ENCODE measurements around the gene VIP.

The VIP gene

DNA sequence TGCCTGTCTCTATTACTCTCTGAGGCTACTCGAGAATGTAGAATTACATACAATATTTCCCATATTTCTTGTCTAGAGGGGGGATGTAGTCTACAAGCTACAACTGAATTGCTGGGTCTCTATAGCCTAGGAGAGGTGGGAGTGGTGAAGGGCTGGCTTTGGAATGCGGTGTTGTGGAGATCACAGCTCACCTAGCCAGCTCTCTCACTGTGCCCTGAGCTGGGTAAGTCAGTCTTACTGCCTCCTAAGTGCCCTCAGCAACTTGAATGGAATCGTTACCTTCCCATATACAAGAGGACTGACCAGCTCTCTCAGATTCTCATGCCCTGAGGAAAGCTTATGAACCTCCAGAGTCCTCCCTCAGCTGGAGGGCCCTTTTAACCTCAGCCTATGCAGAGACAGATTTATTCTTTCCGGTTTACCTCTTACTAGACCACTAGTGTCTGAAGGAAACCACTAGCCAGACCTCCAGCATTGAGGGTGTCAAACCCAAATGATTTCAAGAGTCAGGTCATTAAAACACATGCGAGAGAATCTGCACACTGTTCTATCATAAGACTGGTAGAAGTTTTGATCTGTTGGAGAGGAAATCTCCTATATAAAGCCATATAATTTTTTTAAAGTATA is 20.6 kb downstream of the VIP start:
- no peaks in the 10 kb centered on the region for H3K9me3 ChIP-seq (ENCODE audit: control insufficient read depth, low read length)
- no peak overlapping the region for H3K4me3 ChIP-seq (ENCODE audit: low read depth, low read length)
- no peak overlapping the region for H3K9ac ChIP-seq
- no peak overlapping the region for H3K4me2 ChIP-seq (ENCODE audit: low read length)
- TF ChIP-seq, protein P1, sequence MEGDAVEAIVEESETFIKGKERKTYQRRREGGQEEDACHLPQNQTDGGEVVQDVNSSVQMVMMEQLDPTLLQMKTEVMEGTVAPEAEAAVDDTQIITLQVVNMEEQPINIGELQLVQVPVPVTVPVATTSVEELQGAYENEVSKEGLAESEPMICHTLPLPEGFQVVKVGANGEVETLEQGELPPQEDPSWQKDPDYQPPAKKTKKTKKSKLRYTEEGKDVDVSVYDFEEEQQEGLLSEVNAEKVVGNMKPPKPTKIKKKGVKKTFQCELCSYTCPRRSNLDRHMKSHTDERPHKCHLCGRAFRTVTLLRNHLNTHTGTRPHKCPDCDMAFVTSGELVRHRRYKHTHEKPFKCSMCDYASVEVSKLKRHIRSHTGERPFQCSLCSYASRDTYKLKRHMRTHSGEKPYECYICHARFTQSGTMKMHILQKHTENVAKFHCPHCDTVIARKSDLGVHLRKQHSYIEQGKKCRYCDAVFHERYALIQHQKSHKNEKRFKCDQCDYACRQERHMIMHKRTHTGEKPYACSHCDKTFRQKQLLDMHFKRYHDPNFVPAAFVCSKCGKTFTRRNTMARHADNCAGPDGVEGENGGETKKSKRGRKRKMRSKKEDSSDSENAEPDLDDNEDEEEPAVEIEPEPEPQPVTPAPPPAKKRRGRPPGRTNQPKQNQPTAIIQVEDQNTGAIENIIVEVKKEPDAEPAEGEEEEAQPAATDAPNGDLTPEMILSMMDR (IDR thresholded peaks at IDR 0.05): no peak
- no peaks in the 10 kb centered on the region for H3K27me3 ChIP-seq (ENCODE audit: control insufficient read depth, insufficient read depth, low read length)
- H3K27ac ChIP-seq: no peak overlapping the region
- H3K79me2 ChIP-seq: no peaks in the 10 kb centered on the region
- no peak overlapping the region for H2AFZ ChIP-seq
- no peaks in the 10 kb centered on the region for H3K36me3 ChIP-seq (ENCODE audit: control insufficient read depth, insufficient read depth, low read length)
- no peaks in the 10 kb centered on the region for H3K4me1 ChIP-seq

DNA sequence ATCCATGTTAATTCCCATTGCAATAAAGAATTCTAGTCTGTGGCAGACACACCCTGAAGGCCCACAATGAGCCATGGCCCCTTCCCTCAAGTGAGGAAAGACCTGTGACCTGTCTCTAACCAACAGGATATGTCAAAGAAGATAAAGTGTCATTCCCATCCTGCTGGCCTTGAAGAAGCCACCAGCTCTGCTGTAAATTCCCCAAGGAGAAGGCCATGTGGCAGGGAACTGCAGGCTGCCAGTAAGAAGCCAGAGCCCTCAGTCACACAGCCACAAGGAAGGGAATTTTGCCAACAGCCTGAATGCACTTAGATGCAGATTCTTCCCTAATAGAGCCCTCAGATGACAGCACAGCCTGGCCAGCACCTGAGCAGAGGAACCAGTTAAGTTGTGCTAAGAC is 24.8 kb downstream of the VIP start:
- TF ChIP-seq, protein P1 (IDR thresholded peaks at IDR 0.05): no peak
- no peak overlapping the region for H3K4me2 ChIP-seq (ENCODE audit: low read length)
- H3K4me1 ChIP-seq: no peaks in the 10 kb centered on the region
- no peaks in the 10 kb centered on the region for H3K9me3 ChIP-seq (ENCODE audit: control insufficient read depth, low read length)
- no peaks in the 10 kb centered on the region for H3K79me2 ChIP-seq
- no peak overlapping the region for H3K9ac ChIP-seq
- no peak overlapping the region for H3K27ac ChIP-seq
- H3K4me3 ChIP-seq (ENCODE audit: low read depth, low read length): no peak overlapping the region
- no peaks in the 10 kb centered on the region for H3K36me3 ChIP-seq (ENCODE audit: control insufficient read depth, insufficient read depth, low read length)
- H2AFZ ChIP-seq: no peak overlapping the region
- H3K27me3 ChIP-seq (ENCODE audit: control insufficient read depth, insufficient read depth, low read length): no peaks in the 10 kb centered on the region

DNA sequence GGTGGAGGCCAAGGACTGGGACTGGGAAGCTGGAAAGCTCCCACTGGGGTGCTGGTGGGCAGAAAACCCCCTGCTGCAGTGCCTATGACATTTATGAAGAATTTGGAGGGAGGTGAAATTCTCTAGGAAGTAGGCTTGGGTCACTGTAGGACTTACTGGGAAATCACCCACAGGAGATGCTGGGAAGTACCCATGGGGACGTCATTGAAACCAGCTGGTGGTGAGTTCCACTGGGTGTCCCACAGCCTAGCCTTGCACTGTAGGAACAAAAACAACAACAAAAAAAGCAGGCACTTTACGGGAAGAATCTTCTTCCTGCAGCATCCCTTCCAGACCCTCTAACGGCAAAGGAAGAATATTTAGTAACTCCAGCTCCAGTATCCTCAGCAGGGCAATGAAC is 26.2 kb downstream of the VIP start:
- Histone ChIP-seq H3K9me3 (ENCODE audit: control insufficient read depth, low read length) (no peaks in the 10 kb centered on the region), H3K9ac (no peak overlapping the region), H3K4me2 (ENCODE audit: low read length) (no peak overlapping the region), H3K27me3 (ENCODE audit: control insufficient read depth, insufficient read depth, low read length) (no peaks in the 10 kb centered on the region), H3K4me3 (ENCODE audit: low read depth, low read length) (no peak overlapping the region), H3K27ac (no peak overlapping the region), H3K79me2 (no peaks in the 10 kb centered on the region), H3K4me1 (no peaks in the 10 kb centered on the region), H3K36me3 (ENCODE audit: control insufficient read depth, insufficient read depth, low read length) (no peaks in the 10 kb centered on the region), H2AFZ (no peak overlapping the region)
- TF ChIP-seq, protein P1 (IDR thresholded peaks at IDR 0.05): no peak

DNA sequence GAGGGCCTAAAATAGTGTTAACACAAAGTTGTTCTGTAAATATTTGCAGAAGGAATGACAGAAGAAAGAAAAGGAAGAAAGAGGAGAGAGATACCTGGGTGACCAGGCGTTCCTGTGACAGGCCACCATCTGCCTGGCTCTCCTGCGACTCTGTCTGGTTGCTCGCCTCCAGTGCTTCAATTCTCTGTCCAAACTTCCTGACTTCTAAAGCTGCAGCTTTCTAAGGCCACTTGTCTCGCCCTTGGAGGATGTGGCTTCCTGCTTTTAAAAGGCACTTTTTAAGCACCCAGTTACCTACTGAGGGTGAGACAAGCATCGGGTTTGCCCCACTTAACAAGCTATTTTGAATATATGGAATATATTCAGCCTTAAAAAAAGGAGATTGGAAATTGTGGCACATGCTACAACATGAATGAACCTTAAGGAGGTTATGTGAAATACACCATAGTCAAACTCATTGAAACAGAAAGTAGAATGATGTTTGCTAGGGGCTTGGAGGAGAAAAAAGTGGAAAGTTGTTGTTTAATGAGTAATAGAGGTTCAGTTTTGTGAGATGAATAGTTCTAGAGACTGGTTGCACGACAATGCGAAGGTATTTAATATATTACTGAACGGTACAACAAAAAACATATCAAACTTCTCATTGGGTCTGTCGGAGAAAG is 32.8 kb downstream of the VIP start:
- H3K36me3 ChIP-seq (ENCODE audit: control insufficient read depth, insufficient read depth, low read length): no peaks in the 10 kb centered on the region
- no peaks in the 10 kb centered on the region for H3K9me3 ChIP-seq (ENCODE audit: control insufficient read depth, low read length)
- H3K9ac ChIP-seq: no peak overlapping the region
- TF ChIP-seq, protein P1 (IDR thresholded peaks at IDR 0.05): no peak
- no peak overlapping the region for H3K27ac ChIP-seq
- H3K79me2 ChIP-seq: no peaks in the 10 kb centered on the region
- H3K27me3 ChIP-seq (ENCODE audit: control insufficient read depth, insufficient read depth, low read length): no peaks in the 10 kb centered on the region
- H3K4me2 ChIP-seq (ENCODE audit: low read length): no peak overlapping the region
- no peaks in the 10 kb centered on the region for H3K4me1 ChIP-seq
- H2AFZ ChIP-seq: no peak overlapping the region
- H3K4me3 ChIP-seq (ENCODE audit: low read depth, low read length): no peak overlapping the region

DNA sequence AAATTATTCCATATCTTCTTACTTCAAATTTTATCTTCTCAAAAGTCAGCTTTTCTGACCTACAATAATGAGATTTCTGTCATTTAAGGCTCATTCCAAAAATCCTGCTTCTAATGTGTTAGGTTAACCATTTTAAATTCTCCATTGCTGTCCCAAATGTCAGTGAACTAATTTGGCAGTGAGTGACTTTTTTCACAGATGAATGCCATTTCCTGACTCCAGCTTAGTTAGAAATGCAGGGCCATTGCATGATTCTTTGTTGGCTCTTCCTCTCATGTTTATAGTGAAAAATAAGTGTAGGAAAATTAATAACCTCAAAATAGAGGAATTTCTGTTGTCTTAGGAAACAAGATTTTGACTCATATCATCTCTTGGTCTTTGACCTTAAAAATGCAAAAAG is 44.1 kb downstream of the VIP start:
- TF ChIP-seq, protein P1 (IDR thresholded peaks at IDR 0.05): no peak
- no peak overlapping the region for H3K4me3 ChIP-seq (ENCODE audit: low read depth, low read length)
- H3K9ac ChIP-seq: no peak overlapping the region
- H3K4me1 ChIP-seq: no peaks in the 10 kb centered on the region
- no peaks in the 10 kb centered on the region for H3K27me3 ChIP-seq (ENCODE audit: control insufficient read depth, insufficient read depth, low read length)
- H3K79me2 ChIP-seq: no peaks in the 10 kb centered on the region
- no peak overlapping the region for H3K4me2 ChIP-seq (ENCODE audit: low read length)
- H3K27ac ChIP-seq: no peak overlapping the region
- H3K36me3 ChIP-seq (ENCODE audit: control insufficient read depth, insufficient read depth, low read length): no peaks in the 10 kb centered on the region
- no peak overlapping the region for H2AFZ ChIP-seq
- no peaks in the 10 kb centered on the region for H3K9me3 ChIP-seq (ENCODE audit: control insufficient read depth, low read length)
